ENCODE measurements around the gene FAM168A. TPM values are rescaled to one million over a fixed set of nuclear protein-coding genes. Genes with fewer than 3 reads are reported as not detected.

Gene FAM168A
- total and polyA plus RNA-seq, 2 donors (not counting 1 experiment from before 2014, with no cell fraction given): 16.3 to 23.8 TPM

DNA sequence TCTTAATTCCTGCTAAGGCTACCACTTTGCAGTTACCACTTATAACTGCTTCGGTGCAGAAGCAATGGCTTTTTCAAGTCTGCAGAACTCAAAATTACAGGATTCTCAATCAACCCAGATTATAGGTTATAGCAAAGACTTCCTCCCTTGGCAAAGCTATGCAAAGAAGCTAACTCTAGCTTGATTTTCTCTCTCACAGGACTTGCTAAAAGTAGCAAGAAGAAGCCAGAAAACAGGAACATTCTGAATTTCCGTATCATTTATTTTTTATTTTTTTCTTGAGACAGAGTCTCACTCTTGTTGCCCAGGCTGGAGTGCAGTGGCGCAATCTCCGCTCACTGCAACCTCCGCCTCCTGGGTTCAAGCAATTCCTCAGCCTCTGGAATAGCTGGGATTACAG is 37.8 kb upstream of the FAM168A start:
- Histone ChIP-seq H2AFZ (ENCODE audit: low read length) (no peak overlapping the region), H4K20me1 (ENCODE audit: control insufficient read depth, extremely low read depth, insufficient read depth, low read length) (no peaks in the 10 kb centered on the region)
- DNase-seq (ENCODE audit: low read depth in 2 of 2): no peak

DNA sequence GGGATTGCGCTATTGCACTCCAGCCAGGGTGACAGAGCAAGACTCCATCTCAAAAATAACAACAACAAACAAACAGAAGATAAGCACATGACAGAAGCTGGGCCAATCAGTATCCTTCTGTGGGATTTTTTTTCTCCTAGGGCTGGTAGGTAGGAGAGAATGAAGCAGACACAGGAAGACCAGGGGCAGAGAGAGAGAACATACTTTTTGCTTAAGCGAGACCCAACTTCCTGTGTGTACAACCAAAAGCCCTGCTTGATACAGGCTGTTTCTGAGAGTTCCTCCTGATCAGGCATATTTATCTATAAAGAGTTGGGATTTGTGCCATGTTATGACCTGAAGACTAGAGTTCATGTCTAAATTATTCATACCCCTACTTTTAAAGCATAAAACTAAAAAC is 36.1 kb upstream of the FAM168A start:
- H3K4me1 ChIP-seq (ENCODE audit: control insufficient read depth, extremely low read depth, insufficient read depth, low read length): no peaks in the 10 kb centered on the region
- H3K36me3 ChIP-seq (ENCODE audit: control insufficient read depth, insufficient read depth, low read length): no peaks in the 10 kb centered on the region
- H3K9me3 ChIP-seq (ENCODE audit: control insufficient read depth, insufficient read depth, low read depth, low read length): no peaks in the 10 kb centered on the region
- TF ChIP-seq, protein P1, sequence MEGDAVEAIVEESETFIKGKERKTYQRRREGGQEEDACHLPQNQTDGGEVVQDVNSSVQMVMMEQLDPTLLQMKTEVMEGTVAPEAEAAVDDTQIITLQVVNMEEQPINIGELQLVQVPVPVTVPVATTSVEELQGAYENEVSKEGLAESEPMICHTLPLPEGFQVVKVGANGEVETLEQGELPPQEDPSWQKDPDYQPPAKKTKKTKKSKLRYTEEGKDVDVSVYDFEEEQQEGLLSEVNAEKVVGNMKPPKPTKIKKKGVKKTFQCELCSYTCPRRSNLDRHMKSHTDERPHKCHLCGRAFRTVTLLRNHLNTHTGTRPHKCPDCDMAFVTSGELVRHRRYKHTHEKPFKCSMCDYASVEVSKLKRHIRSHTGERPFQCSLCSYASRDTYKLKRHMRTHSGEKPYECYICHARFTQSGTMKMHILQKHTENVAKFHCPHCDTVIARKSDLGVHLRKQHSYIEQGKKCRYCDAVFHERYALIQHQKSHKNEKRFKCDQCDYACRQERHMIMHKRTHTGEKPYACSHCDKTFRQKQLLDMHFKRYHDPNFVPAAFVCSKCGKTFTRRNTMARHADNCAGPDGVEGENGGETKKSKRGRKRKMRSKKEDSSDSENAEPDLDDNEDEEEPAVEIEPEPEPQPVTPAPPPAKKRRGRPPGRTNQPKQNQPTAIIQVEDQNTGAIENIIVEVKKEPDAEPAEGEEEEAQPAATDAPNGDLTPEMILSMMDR (conservative IDR thresholded peaks at IDR 0.05 in 1 of 2, IDR thresholded peaks at IDR 0.05 in 1 of 2; ENCODE audit: low read depth in 1 of 2, low read length in 2 of 2): no peak
- TF ChIP-seq EZH2 (IDR thresholded peaks at IDR 0.05; ENCODE audit: low read length, missing control alignments): no peak
- no peaks in the 10 kb centered on the region for H3K79me2 ChIP-seq (ENCODE audit: control insufficient read depth, insufficient read depth, low read length)
- no peak overlapping the region for H3K4me2 ChIP-seq (ENCODE audit: extremely low read depth, insufficient read depth, low read length)
- no peaks in the 10 kb centered on the region for H4K20me1 ChIP-seq (ENCODE audit: control insufficient read depth, extremely low read depth, insufficient read depth, low read length)
- no peak overlapping the region for H2AFZ ChIP-seq (ENCODE audit: low read length)
- no peak overlapping the region for H3K9ac ChIP-seq (ENCODE audit: insufficient read depth, low read length)
- no peak for DNase-seq (ENCODE audit: low read depth in 2 of 2)
- no peak overlapping the region for H3K27ac ChIP-seq (ENCODE audit: insufficient read depth, low read length)
- no peak overlapping the region for H3K4me3 ChIP-seq (replicated peaks in 1 of 4; ENCODE audit: control extremely low read depth in 1 of 4, insufficient read depth in 1 of 4, low read depth in 3 of 4, low read length in 4 of 4)
- H3K27me3 ChIP-seq (ENCODE audit: control insufficient read depth, insufficient read depth, low read length): peaks cover 3% of the 10 kb centered on the region

More for the DNA sequence above, 37.8 kb upstream of the FAM168A start:
- Histone ChIP-seq H3K27me3 (ENCODE audit: control insufficient read depth, insufficient read depth, low read length) (peaks cover 8% of the 10 kb centered on the region), H3K4me3 (replicated peaks in 1 of 4; ENCODE audit: control extremely low read depth in 1 of 4, insufficient read depth in 1 of 4, low read depth in 3 of 4, low read length in 4 of 4) (no peak overlapping the region), H3K9ac (ENCODE audit: insufficient read depth, low read length) (no peak overlapping the region), H3K4me1 (ENCODE audit: control insufficient read depth, extremely low read depth, insufficient read depth, low read length) (no peaks in the 10 kb centered on the region), H3K36me3 (ENCODE audit: control insufficient read depth, insufficient read depth, low read length) (no peaks in the 10 kb centered on the region), H3K79me2 (ENCODE audit: control insufficient read depth, insufficient read depth, low read length) (no peaks in the 10 kb centered on the region), H3K4me2 (ENCODE audit: extremely low read depth, insufficient read depth, low read length) (no peak overlapping the region), H3K27ac (ENCODE audit: insufficient read depth, low read length) (no peak overlapping the region), H3K9me3 (ENCODE audit: control insufficient read depth, insufficient read depth, low read depth, low read length) (no peaks in the 10 kb centered on the region)
- no peak for TF ChIP-seq EZH2 (IDR thresholded peaks at IDR 0.05; ENCODE audit: low read length, missing control alignments)
- TF ChIP-seq, protein P1 (conservative IDR thresholded peaks at IDR 0.05 in 1 of 2, IDR thresholded peaks at IDR 0.05 in 1 of 2; ENCODE audit: low read depth in 1 of 2, low read length in 2 of 2): no peak

GRCh38 chr11:73632996-73633395 is 35.1 kb upstream of the FAM168A start:
- peak in 1 of 2 donors; percentile 23 for DNase-seq (ENCODE audit: low read depth in 2 of 2)
- H3K79me2 ChIP-seq (ENCODE audit: control insufficient read depth, insufficient read depth, low read length): no peaks in the 10 kb centered on the region
- H3K27me3 ChIP-seq (ENCODE audit: control insufficient read depth, insufficient read depth, low read length): peaks cover 7% of the 10 kb centered on the region
- no peak overlapping the region for H2AFZ ChIP-seq (ENCODE audit: low read length)
- H3K27ac ChIP-seq (ENCODE audit: insufficient read depth, low read length): no peak overlapping the region
- no peak overlapping the region for H3K4me3 ChIP-seq (replicated peaks in 1 of 4; ENCODE audit: control extremely low read depth in 1 of 4, insufficient read depth in 1 of 4, low read depth in 3 of 4, low read length in 4 of 4)
- H3K36me3 ChIP-seq (ENCODE audit: control insufficient read depth, insufficient read depth, low read length): no peaks in the 10 kb centered on the region
- no peak for TF ChIP-seq EZH2 (IDR thresholded peaks at IDR 0.05; ENCODE audit: low read length, missing control alignments)
- TF ChIP-seq, protein P1 (conservative IDR thresholded peaks at IDR 0.05 in 1 of 2, IDR thresholded peaks at IDR 0.05 in 1 of 2; ENCODE audit: low read depth in 1 of 2, low read length in 2 of 2): no peak
- no peak overlapping the region for H3K4me2 ChIP-seq (ENCODE audit: extremely low read depth, insufficient read depth, low read length)
- H3K9me3 ChIP-seq (ENCODE audit: control insufficient read depth, insufficient read depth, low read depth, low read length): no peaks in the 10 kb centered on the region
- H3K9ac ChIP-seq (ENCODE audit: insufficient read depth, low read length): no peak overlapping the region
- H3K4me1 ChIP-seq (ENCODE audit: control insufficient read depth, extremely low read depth, insufficient read depth, low read length): no peaks in the 10 kb centered on the region
- no peaks in the 10 kb centered on the region for H4K20me1 ChIP-seq (ENCODE audit: control insufficient read depth, extremely low read depth, insufficient read depth, low read length)
